ENCODE measurements around the gene ACSL6. TPM values are rescaled to one million over a fixed set of nuclear protein-coding genes. Genes with fewer than 3 reads are reported as not detected.

The ACSL6 gene
- total RNA-seq, 1 experiment from 2014 or later: 4.8 TPM

- TF ChIP-seq AFF4 (CRISPR knock-in tag; IDR thresholded peaks at IDR 0.05; ENCODE audit: borderline replicate concordance) (no peak), FOXP4 (CRISPR knock-in tag; IDR thresholded peaks at IDR 0.05) (no peak), GTF2I (CRISPR knock-in tag; conservative IDR thresholded peaks at IDR 0.05) (no peak)
These were observed 9.6 kb downstream of the ACSL6 start (continued) for GRCh38 chr5:132001647-132002561.

GRCh38 chr5:132000677-132001453, 10.6 kb downstream of the ACSL6 start:
- Mint-ChIP-seq H3K9me3 (no peaks in the 10 kb centered on the region), H3K4me1 (peaks cover 36% of the 10 kb centered on the region), H3K36me3 (no peaks in the 10 kb centered on the region), H3K4me3 (no peak overlapping the region), H3K27me3 (ENCODE audit: low read depth) (no peaks in the 10 kb centered on the region; the same call in 1 of the 2 replicates), H3K27ac (no peak overlapping the region)
- DNase-seq (ENCODE audit: low spot score) (no peak), ATAC-seq (no peak)
- POLR2A ChIA-PET: no interaction called here
- TF ChIP-seq ZNF138 (CRISPR knock-in tag; conservative IDR thresholded peaks at IDR 0.05) (no peak), OVOL2 (CRISPR knock-in tag; IDR thresholded peaks at IDR 0.05; ENCODE audit: borderline replicate concordance) (no peak)
- CTCF ChIA-PET: interaction anchor here (1.0 to 1.4 kb wide), 3 partner anchors 190 to 412 kb away, joined by 3 read pairs; no protein-coding TSS in a partner anchor

GRCh38 chr5:132000241-132000490, 11.3 kb downstream of the ACSL6 start:
- no peaks in the 10 kb centered on the region; the same call in 1 of the 2 replicates for H3K27me3 Mint-ChIP-seq (ENCODE audit: low read depth)
- H3K36me3 Mint-ChIP-seq: no peaks in the 10 kb centered on the region
- POLR2A ChIA-PET: no interaction called here
- no peaks in the 10 kb centered on the region for H3K9me3 Mint-ChIP-seq
- CTCF ChIA-PET: interaction anchor here (1.0 to 2.0 kb wide), 3 partner anchors 8 to 411 kb away, joined by 3 to 8 read pairs (median 4); no protein-coding TSS in a partner anchor
- no peak for ATAC-seq
- H3K4me3 Mint-ChIP-seq: no peak overlapping the region
- DNase-seq (ENCODE audit: low spot score): no peak
- no peak overlapping the region for H3K27ac Mint-ChIP-seq
- H3K4me1 Mint-ChIP-seq: peaks cover 36% of the 10 kb centered on the region
- no peak for TF ChIP-seq ZSCAN18 (CRISPR knock-in tag; IDR thresholded peaks at IDR 0.05)
- TF ChIP-seq AR (CRISPR knock-in tag; IDR thresholded peaks at IDR 0.05): no peak
- no peak for TF ChIP-seq ATF1 (CRISPR knock-in tag; IDR thresholded peaks at IDR 0.05)
- no peak for TF ChIP-seq HMGA2 (CRISPR knock-in tag; IDR thresholded peaks at IDR 0.05)
- TF ChIP-seq CTCF (IDR thresholded peaks at IDR 0.05): no peak
- no peak for TF ChIP-seq KAT7 (CRISPR knock-in tag; IDR thresholded peaks at IDR 0.05; ENCODE audit: borderline replicate concordance)
- no peak for TF ChIP-seq ZNF317 (CRISPR knock-in tag; IDR thresholded peaks at IDR 0.05; ENCODE audit: borderline replicate concordance, low read depth)
- no peak for TF ChIP-seq ATF3 (CRISPR knock-in tag; conservative IDR thresholded peaks at IDR 0.05)
- TF ChIP-seq AFF4 (CRISPR knock-in tag; IDR thresholded peaks at IDR 0.05; ENCODE audit: borderline replicate concordance): no peak
